ENCODE results near the gene PDE11A.

PDE11A gene

GRCh38 chr2:177588671-177589070 lies 483.9 kb downstream of the PDE11A start:
- Mint-ChIP-seq H3K4me3 (no peak overlapping the region), H3K9me3 (no peaks in the 10 kb centered on the region), H3K36me3 (no peaks in the 10 kb centered on the region)

GRCh38 chr2:177587371-177587770 lies 485.2 kb downstream of the PDE11A start:
- H3K36me3 Mint-ChIP-seq: no peaks in the 10 kb centered on the region
- H3K4me1 Mint-ChIP-seq: no peaks in the 10 kb centered on the region
- no peak overlapping the region for H3K27ac Mint-ChIP-seq
- no peaks in the 10 kb centered on the region for H3K9me3 Mint-ChIP-seq
- H3K27me3 Mint-ChIP-seq: peaks cover 8% of the 10 kb centered on the region
- no peak for ATAC-seq
- no peak overlapping the region for H3K4me3 Mint-ChIP-seq

More at GRCh38 chr2:177588671-177589070, 483.9 kb downstream of the PDE11A start:
- no peak for ATAC-seq
- Mint-ChIP-seq H3K27ac (no peak overlapping the region), H3K27me3 (peaks cover 8% of the 10 kb centered on the region), H3K4me1 (no peaks in the 10 kb centered on the region)

GRCh38 chr2:177586154-177586553 lies 486.4 kb downstream of the PDE11A start:
- Mint-ChIP-seq H3K4me1 (no peaks in the 10 kb centered on the region), H3K27me3 (peaks cover 5% of the 10 kb centered on the region), H3K27ac (no peak overlapping the region), H3K36me3 (no peaks in the 10 kb centered on the region), H3K4me3 (no peak overlapping the region), H3K9me3 (peaks cover 3% of the 10 kb centered on the region)
- no peak for ATAC-seq

GRCh38 chr2:177585234-177585863 lies 487.2 kb downstream of the PDE11A start:
- H3K27ac Mint-ChIP-seq: no peak overlapping the region
- no peaks in the 10 kb centered on the region for H3K4me1 Mint-ChIP-seq
- H3K36me3 Mint-ChIP-seq: no peaks in the 10 kb centered on the region
- ATAC-seq: no peak
- no peaks in the 10 kb centered on the region for H3K27me3 Mint-ChIP-seq
- H3K9me3 Mint-ChIP-seq: peaks cover 3% of the 10 kb centered on the region
- H3K4me3 Mint-ChIP-seq: no peak overlapping the region

- H3K36me3 Mint-ChIP-seq: no peaks in the 10 kb centered on the region
- no peak for ATAC-seq
Observed at GRCh38 chr2:177584030-177584692, 488.4 kb downstream of the PDE11A start.

GRCh38 chr2:177582000-177582399 lies 490.6 kb downstream of the PDE11A start:
- no peaks in the 10 kb centered on the region for H3K27me3 Mint-ChIP-seq
- no peaks in the 10 kb centered on the region for H3K4me1 Mint-ChIP-seq
- H3K27ac Mint-ChIP-seq: no peak overlapping the region
- no peak for ATAC-seq
- H3K36me3 Mint-ChIP-seq: no peaks in the 10 kb centered on the region
- peaks cover 3% of the 10 kb centered on the region for H3K9me3 Mint-ChIP-seq
- H3K4me3 Mint-ChIP-seq: no peak overlapping the region

More at GRCh38 chr2:177584030-177584692, 488.4 kb downstream of the PDE11A start:
- Mint-ChIP-seq H3K4me1 (no peaks in the 10 kb centered on the region), H3K4me3 (no peak overlapping the region), H3K27ac (no peak overlapping the region), H3K9me3 (peaks cover 3% of the 10 kb centered on the region), H3K27me3 (no peaks in the 10 kb centered on the region)

GRCh38 chr2:177579486-177580036 lies 493.0 kb downstream of the PDE11A start:
- no peaks in the 10 kb centered on the region for H3K36me3 Mint-ChIP-seq
- no peak for ATAC-seq

GRCh38 chr2:177578454-177578853 lies 494.1 kb downstream of the PDE11A start:
- Mint-ChIP-seq H3K9me3 (peaks cover 3% of the 10 kb centered on the region), H3K27ac (no peak overlapping the region), H3K36me3 (no peaks in the 10 kb centered on the region), H3K4me1 (no peaks in the 10 kb centered on the region), H3K4me3 (no peak overlapping the region), H3K27me3 (no peaks in the 10 kb centered on the region)
- no peak for ATAC-seq

More at GRCh38 chr2:177579486-177580036, 493.0 kb downstream of the PDE11A start:
- Mint-ChIP-seq H3K27ac (no peak overlapping the region), H3K4me3 (no peak overlapping the region), H3K4me1 (no peaks in the 10 kb centered on the region), H3K9me3 (peaks cover 3% of the 10 kb centered on the region), H3K27me3 (no peaks in the 10 kb centered on the region)

- Mint-ChIP-seq H3K27me3 (no peaks in the 10 kb centered on the region), H3K27ac (no peak overlapping the region)
- no peak for ATAC-seq
Observed at GRCh38 chr2:177577075-177577474, 495.5 kb downstream of the PDE11A start.

GRCh38 chr2:177575358-177575757 lies 497.2 kb downstream of the PDE11A start:
- H3K36me3 Mint-ChIP-seq: no peaks in the 10 kb centered on the region
- no peak overlapping the region for H3K4me3 Mint-ChIP-seq
- no peak for ATAC-seq
- no peaks in the 10 kb centered on the region for H3K9me3 Mint-ChIP-seq
- no peaks in the 10 kb centered on the region for H3K27me3 Mint-ChIP-seq
- no peak overlapping the region for H3K27ac Mint-ChIP-seq
- no peaks in the 10 kb centered on the region for H3K4me1 Mint-ChIP-seq

More at GRCh38 chr2:177577075-177577474, 495.5 kb downstream of the PDE11A start:
- H3K36me3 Mint-ChIP-seq: no peaks in the 10 kb centered on the region
- no peaks in the 10 kb centered on the region for H3K4me1 Mint-ChIP-seq
- H3K4me3 Mint-ChIP-seq: no peak overlapping the region
- H3K9me3 Mint-ChIP-seq: peaks cover 2% of the 10 kb centered on the region

GRCh38 chr2:177574356-177574755 lies 498.2 kb downstream of the PDE11A start:
- H3K27me3 Mint-ChIP-seq: no peaks in the 10 kb centered on the region
- no peak for ATAC-seq
- no peaks in the 10 kb centered on the region for H3K9me3 Mint-ChIP-seq
- no peak overlapping the region for H3K4me3 Mint-ChIP-seq
- no peak overlapping the region for H3K27ac Mint-ChIP-seq
- H3K36me3 Mint-ChIP-seq: no peaks in the 10 kb centered on the region
- H3K4me1 Mint-ChIP-seq: no peaks in the 10 kb centered on the region
